Esophagus (tissue), 2 donors: Measurements from ENCODE around the gene OLFM2. TPM values are rescaled to one million over a fixed set of nuclear protein-coding genes. Genes with fewer than 3 reads are reported as not detected.
"Not testable (repeated sequence)": the region's sequence is repeated elsewhere in the genome, so short reads cannot be mapped to it uniquely, and the experiment has no call there.

Experiments
- H3K27ac ChIP-seq, 2 donors: one replicate each; pipeline ENCODE4 v1.5.1; 2013; ENCODE audit warnings: low read depth in 2 of 2, mild to moderate bottlenecking in 2 of 2, inconsistent platforms in 1 of 2, low read length in 1 of 2, moderate library complexity in 1 of 2
- H3K27me3 ChIP-seq, 2 donors: one replicate each; pipeline ENCODE4 v1.6.1; 2013; ENCODE audit warnings: low read length in 2 of 2, control low read depth in 1 of 2, mild to moderate bottlenecking in 1 of 2; ENCODE audit not compliant: insufficient read depth in 2 of 2, control insufficient read depth in 1 of 2
- H3K36me3 ChIP-seq, 2 donors: one replicate each; pipeline ENCODE4 v1.6.1; 2013; ENCODE audit warnings: low read length in 1 of 2; ENCODE audit not compliant: control insufficient read depth in 2 of 2, insufficient read depth in 2 of 2
- H3K4me1 ChIP-seq, 2 donors: one replicate each; pipeline ENCODE4 v1.6.1; 2013; ENCODE audit warnings: low read length in 1 of 2; ENCODE audit not compliant: control insufficient read depth in 2 of 2, insufficient read depth in 2 of 2
- H3K4me3 ChIP-seq, 2 donors: one replicate each; pipeline ENCODE4 v1.5.1; 2013; ENCODE audit warnings: low read length in 2 of 2, mild to moderate bottlenecking in 2 of 2, low read depth in 1 of 2, moderate library complexity in 1 of 2
- H3K9me3 ChIP-seq, 2 donors: one replicate each; pipeline ENCODE4 v1.6.1; 2013; ENCODE audit warnings: mild to moderate bottlenecking in 2 of 2, low read depth in 1 of 2, low read length in 1 of 2, moderate library complexity in 1 of 2; ENCODE audit not compliant: control insufficient read depth in 2 of 2, insufficient read depth in 1 of 2
- WGBS, 2 donors: extraction: QIAGEN DNeasy Blood & Tissue Kit; methylation state at CpG; one replicate each; pipeline ENCODE4 v1.1.7; 2013; 5-methylcytosine and 5-hydroxymethylcytosine counted together
- polyA plus RNA-seq, 2 donors: library from polyadenylated mRNA; stranded (reverse); fragments of 200-250 nt; gene quantifications; one replicate each; pipeline ENCODE4 v1.2.3, GENCODE V29; 2013
- donor health status: healthy with polysubstance abuse.
- donor health status: Bipolar disorder and iron deficiency.

OLFM2 gene
- polyA plus RNA-seq, 2 donors: 4.8 to 5.7 TPM

GRCh38 chr19:9932835-9933234, 3.5 kb downstream of the OLFM2 start:
- H3K27me3 ChIP-seq: peaks cover 0 to 4% of the 10 kb centered on the region in 2 donors
- no peaks in the 10 kb centered on the region for H3K9me3 ChIP-seq
- no peak overlapping the region for H3K4me3 ChIP-seq
- no peak overlapping the region for H3K27ac ChIP-seq
- 89 to 92% methylated on average over 4 of the region's 4 CpGs for WGBS, 2 donors
- H3K4me1 ChIP-seq: peaks cover 6 to 8% of the 10 kb centered on the region in 2 donors
- no peaks in the 10 kb centered on the region for H3K36me3 ChIP-seq

GRCh38 chr19:9931629-9932028, 4.7 kb downstream of the OLFM2 start:
- no peak overlapping the region for H3K27ac ChIP-seq
- peaks cover 0 to 2% of the 10 kb centered on the region in 2 donors for H3K27me3 ChIP-seq
- WGBS, 2 donors: 82 to 88% methylated on average over 1 of the region's 1 CpG
- H3K4me1 ChIP-seq: peaks cover 6 to 8% of the 10 kb centered on the region in 2 donors
- no peaks in the 10 kb centered on the region for H3K9me3 ChIP-seq
- no peak overlapping the region for H3K4me3 ChIP-seq
- H3K36me3 ChIP-seq: no peaks in the 10 kb centered on the region

GRCh38 chr19:9923440-9923839, 12.9 kb downstream of the OLFM2 start:
- no peaks in the 10 kb centered on the region for H3K4me1 ChIP-seq
- H3K27ac ChIP-seq: no peak overlapping the region
- H3K36me3 ChIP-seq: no peaks in the 10 kb centered on the region
- H3K4me3 ChIP-seq: no peak overlapping the region
- H3K27me3 ChIP-seq: no peaks in the 10 kb centered on the region
- no peaks in the 10 kb centered on the region for H3K9me3 ChIP-seq
- 82 to 87% methylated on average over 4 of the region's 4 CpGs for WGBS, 2 donors

GRCh38 chr19:9922782-9923379, 13.4 kb downstream of the OLFM2 start:
- H3K9me3 ChIP-seq, H3K27ac ChIP-seq, H3K27me3 ChIP-seq, H3K36me3 ChIP-seq, H3K4me1 ChIP-seq, H3K4me3 ChIP-seq: not testable (repeated sequence)
- WGBS, 2 donors: 77 to 90% methylated on average over 5 of the region's 5 CpGs

GRCh38 chr19:9917321-9917720, 19.0 kb downstream of the OLFM2 start:
- Histone ChIP-seq H3K27ac (no peak overlapping the region), H3K36me3 (no peaks in the 10 kb centered on the region), H3K9me3 (no peaks in the 10 kb centered on the region), H3K27me3 (peaks cover 0 to 4% of the 10 kb centered on the region in 2 donors), H3K4me1 (peaks cover 3 to 6% of the 10 kb centered on the region in 2 donors), H3K4me3 (no peak overlapping the region)
- 6 to 11% methylated on average over 3 of the region's 3 CpGs for WGBS, 2 donors

GRCh38 chr19:9916719-9917118, 19.6 kb downstream of the OLFM2 start:
- 50 to 51% methylated on average over 6 of the region's 6 CpGs for WGBS, 2 donors
- Histone ChIP-seq H3K4me3 (no peak overlapping the region), H3K27me3 (peaks cover 0 to 4% of the 10 kb centered on the region in 2 donors), H3K4me1 (peaks cover 3 to 6% of the 10 kb centered on the region in 2 donors), H3K36me3 (no peaks in the 10 kb centered on the region), H3K27ac (no peak overlapping the region), H3K9me3 (no peaks in the 10 kb centered on the region)

- Histone ChIP-seq H3K27me3 (peaks cover 0 to 4% of the 10 kb centered on the region in 2 donors), H3K4me3 (peak overlapping the region; percentile 29 to 50), H3K36me3 (no peaks in the 10 kb centered on the region), H3K9me3 (no peaks in the 10 kb centered on the region), H3K4me1 (peaks cover 3 to 6% of the 10 kb centered on the region in 2 donors), H3K27ac (no peak overlapping the region)
- WGBS, 2 donors: 1% methylated on average over 49 to 65 of the region's 65 CpGs
Observed at GRCh38 chr19:9914315-9915207, 21.8 kb downstream of the OLFM2 start.

- Histone ChIP-seq H3K4me1 (peaks cover 3 to 6% of the 10 kb centered on the region in 2 donors), H3K27me3 (peaks cover 0 to 4% of the 10 kb centered on the region in 2 donors), H3K36me3 (no peaks in the 10 kb centered on the region), H3K27ac (no peak overlapping the region), H3K4me3 (peak overlapping the region; percentile 29 to 50), H3K9me3 (no peaks in the 10 kb centered on the region)
- 0 to 3% methylated on average over 14 to 27 of the region's 27 CpGs for WGBS, 2 donors
Observed at GRCh38 chr19:9914001-9914314, 22.4 kb downstream of the OLFM2 start.

- 3 to 4% methylated on average over 61 to 94 of the region's 95 CpGs for WGBS, 2 donors
- H3K27ac ChIP-seq: no peak overlapping the region
- H3K9me3 ChIP-seq: no peaks in the 10 kb centered on the region
- no peaks in the 10 kb centered on the region for H3K36me3 ChIP-seq
- H3K4me3 ChIP-seq: peak overlapping the region in 1 of 2 donors; percentile 50
- peaks cover 0 to 4% of the 10 kb centered on the region in 2 donors for H3K27me3 ChIP-seq
- H3K4me1 ChIP-seq: peaks cover 3 to 6% of the 10 kb centered on the region in 2 donors
Observed at GRCh38 chr19:9913237-9914000, 22.9 kb downstream of the OLFM2 start.
